ENCODE results near the gene FAM120C.

The FAM120C gene

DNA sequence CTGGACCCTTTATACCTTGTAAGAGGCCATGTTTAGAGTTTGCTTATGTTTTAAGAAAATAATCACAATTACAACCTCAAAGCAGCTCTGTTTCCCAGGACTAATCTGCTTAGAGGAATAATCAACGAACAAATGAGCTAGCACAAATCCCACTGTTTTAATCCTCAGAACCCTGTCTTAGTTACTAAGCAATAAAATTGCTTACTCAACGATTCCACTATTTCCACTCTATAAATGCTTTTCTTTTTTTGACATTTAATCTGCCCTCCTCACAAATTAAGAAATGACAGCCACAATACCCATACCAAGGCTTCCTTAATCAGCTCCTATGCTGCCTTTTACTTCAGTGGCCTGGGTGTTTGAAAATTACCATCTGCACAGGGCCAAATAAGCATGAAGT is 48.8 kb downstream of the FAM120C start:
- no peak for DNase-seq

GRCh38 chrX:54116391-54116790 is 66.7 kb downstream of the FAM120C start:
- no peak for DNase-seq

- DNase-seq: no peak
These were observed 89.5 kb downstream of the FAM120C start for GRCh38 chrX:54093571-54093970.

DNA sequence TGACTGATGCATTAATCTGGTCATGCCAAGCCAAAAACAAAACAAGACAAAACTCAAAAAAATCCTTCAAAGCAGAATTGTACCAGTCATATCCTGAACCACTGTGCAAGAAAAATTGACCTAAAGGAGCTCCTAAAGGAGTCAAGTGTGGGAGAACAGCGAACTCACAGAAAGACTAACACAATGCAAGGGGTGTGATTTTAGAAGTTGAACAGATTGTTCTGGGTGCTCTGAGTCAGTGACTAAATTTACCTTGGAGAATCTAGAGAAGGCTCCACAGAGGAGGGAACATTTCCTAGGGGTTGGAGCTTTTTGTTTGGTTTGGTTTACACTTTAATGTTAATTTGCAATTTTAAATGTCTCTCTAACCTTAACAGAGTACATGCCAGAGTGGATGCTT is 89.9 kb downstream of the FAM120C start:
- no peak for DNase-seq

- DNase-seq: no peak
These were observed 92.2 kb downstream of the FAM120C start for GRCh38 chrX:54090880-54091279.

GRCh38 chrX:54089191-54089590 is 93.9 kb downstream of the FAM120C start:
- no peak for DNase-seq

DNA sequence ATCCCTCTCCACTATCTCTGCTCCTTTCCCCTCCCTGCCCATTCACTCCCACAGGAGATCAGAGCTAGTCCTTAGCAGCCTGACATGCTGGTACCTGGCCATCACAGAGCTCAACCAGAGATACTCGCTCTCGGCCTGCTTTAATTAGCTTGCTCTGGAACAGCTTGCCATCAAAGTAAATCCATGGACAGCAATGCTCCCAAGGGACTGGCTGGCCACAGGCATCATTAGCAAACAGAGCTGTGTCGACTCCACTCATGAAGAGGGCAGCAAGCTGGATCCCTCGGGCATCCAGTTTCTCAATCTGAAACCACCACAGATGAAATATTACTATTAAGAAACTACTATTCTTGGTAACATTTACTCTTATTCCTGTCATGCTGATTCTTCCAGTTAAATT is 95.4 kb downstream of the FAM120C start:
- DNase-seq: no peak

- no peak for DNase-seq
These were observed 97.4 kb downstream of the FAM120C start for GRCh38 chrX:54085666-54086065.

DNA sequence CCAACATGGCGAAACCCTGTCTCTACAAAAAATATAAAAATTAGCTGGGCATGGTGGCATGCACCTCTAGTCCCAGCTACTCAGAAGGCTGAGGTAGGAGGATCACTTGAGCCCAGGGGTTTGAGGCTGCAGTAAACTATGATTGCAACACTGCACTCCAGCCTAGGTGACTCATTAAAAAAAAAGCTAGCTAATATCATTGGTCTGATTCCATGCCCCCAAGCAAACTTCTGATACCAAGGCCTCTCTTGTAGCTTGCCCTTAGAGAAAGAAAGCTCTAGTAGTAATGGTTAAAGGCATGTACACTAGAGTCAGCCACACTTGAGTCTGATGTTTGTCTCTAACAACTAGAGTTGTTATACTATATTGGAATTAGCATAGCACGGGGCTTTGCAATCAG is 106.2 kb downstream of the FAM120C start:
- no peak for DNase-seq

- no peak for DNase-seq
These were observed 108.2 kb downstream of the FAM120C start for GRCh38 chrX:54074826-54075225.

DNA sequence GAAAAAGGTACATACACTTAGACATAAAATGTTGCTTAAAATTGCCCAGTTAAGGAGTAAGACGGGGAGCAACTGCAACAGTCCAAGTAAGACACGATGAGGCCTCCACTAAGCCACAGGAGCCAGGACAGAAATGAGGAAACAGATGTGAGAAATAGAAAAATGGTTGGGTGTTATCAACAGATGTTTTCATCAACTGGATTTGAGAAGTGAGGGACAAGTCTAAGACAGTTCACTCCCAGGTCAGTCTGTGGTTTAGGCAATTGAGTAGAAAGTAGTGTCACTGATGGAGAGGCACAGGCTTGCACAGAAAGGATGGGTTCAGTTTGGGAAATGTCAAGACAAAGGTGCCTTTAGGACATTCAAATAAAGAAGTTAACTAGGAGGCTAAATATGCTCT is 115.3 kb downstream of the FAM120C start:
- DNase-seq: no peak

GRCh38 chrX:54066841-54067240 is 116.2 kb downstream of the FAM120C start:
- no peak for DNase-seq

- no peak for DNase-seq
These were observed 118.5 kb downstream of the FAM120C start for GRCh38 chrX:54064564-54064963.

GRCh38 chrX:54063361-54063760 is 119.7 kb downstream of the FAM120C start:
- no peak for DNase-seq

DNA sequence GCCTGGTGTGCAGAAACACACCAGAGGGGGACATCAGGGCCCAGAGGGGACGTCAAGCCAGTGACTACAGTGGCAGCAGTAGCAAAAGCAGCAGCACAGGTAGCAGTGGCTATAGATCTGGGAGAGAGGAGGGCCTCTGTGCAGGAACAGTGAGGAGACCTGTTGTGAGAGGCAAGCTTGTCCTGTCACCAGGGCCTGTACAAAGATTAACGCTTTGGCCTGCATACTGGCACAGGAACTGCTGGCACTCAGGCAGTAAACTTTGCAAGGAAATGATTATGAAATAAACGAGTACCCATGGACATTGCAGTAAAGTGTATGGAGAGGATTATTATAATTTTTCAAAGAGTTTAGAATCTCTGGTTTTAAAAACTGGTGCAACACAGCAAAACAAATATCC is 133.3 kb downstream of the FAM120C start:
- DNase-seq: no peak

DNA sequence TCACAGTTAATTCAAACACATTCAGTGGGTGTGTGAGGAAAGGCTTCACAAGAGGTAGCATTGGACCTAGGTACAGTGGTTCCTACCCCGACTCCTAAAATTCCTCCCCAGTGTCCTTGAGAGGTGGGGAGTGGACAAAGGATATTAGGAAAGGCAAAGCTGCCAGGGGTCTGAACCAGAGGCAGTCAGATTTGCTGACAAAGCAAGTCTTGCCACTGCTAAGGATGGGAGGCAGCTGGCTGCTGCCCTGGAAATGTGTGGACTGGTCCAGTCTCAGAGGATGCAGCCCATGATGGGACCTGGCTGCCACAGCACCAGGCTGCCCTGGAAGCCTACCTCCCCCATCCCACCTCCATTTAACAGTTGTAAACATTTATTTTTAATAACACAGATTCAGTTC is 134.6 kb downstream of the FAM120C start:
- DNase-seq: no peak

DNA sequence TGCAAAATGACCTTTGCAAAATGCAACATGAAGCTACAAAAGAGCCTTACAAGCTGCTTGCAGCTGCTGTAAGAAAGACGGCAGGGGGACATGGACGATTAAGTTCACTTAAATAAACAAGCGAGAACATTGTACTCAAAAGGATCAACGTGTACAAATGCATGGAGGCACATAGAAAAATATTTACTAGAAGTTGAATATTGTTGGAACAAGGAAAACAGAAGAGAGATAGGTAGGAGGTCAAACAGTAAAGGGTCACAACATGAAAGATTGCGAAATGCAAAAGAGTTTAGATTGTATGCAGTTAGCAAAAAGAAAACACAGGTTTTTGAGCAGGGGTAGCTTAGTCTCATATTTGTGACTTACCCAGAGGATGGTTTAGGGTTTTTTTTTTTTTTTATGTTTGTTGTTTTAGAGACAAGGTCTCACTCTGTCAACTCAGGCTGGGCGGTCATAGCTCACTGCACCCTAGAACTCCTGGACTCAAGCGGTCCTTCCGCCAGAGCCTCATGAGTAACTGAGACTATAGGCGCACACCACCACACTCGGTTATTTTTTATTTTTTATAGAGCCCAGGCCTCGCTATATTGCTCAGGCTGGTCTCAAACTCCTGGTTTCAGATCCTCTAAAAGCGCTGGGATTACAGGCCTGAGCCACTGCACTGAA is 137.4 kb downstream of the FAM120C start:
- DNase-seq: no peak

- no peak for DNase-seq
These were observed 138.1 kb downstream of the FAM120C start for GRCh38 chrX:54044877-54045338.

GRCh38 chrX:54044126-54044876 is 138.8 kb downstream of the FAM120C start, which contains the start of gene PHF8:
Gene PHF8 (minus strand): TSS chrX:54044473. CDS start chrX:54042728, 1,745 bp downstream.
- peak; percentile 93 for DNase-seq

- peak; percentile 25 for DNase-seq
These were observed 139.4 kb downstream of the FAM120C start for GRCh38 chrX:54043541-54044125.

GRCh38 chrX:54043056-54043455 is 140.0 kb downstream of the FAM120C start:
- DNase-seq: no peak

- peak; percentile 18 for DNase-seq
These were observed 140.4 kb downstream of the FAM120C start for GRCh38 chrX:54042609-54043021.

DNA sequence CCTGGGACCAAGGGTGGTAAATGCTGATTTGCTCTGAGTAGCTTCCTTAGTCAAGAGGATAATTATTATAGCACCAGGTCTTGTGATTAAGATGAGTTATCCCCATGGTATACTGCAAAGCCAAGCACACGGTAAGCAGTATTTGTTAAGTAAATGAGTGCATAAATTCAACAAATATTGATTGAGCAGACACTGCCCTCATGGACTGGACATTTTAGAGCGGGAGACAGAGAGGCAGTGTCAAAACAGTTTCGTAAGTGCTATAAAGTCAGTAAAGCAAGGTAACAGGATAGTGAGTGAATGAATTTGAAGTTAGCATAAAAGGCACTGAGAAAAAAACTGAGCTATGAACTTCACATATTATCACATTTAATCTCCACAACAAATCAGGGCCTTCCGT is 152.7 kb downstream of the FAM120C start:
- DNase-seq: no peak

GRCh38 chrX:54029529-54030143 is 153.4 kb downstream of the FAM120C start:
- no peak for DNase-seq
